Measurements from ENCODE around the gene GLIS1.

Gene GLIS1

DNA sequence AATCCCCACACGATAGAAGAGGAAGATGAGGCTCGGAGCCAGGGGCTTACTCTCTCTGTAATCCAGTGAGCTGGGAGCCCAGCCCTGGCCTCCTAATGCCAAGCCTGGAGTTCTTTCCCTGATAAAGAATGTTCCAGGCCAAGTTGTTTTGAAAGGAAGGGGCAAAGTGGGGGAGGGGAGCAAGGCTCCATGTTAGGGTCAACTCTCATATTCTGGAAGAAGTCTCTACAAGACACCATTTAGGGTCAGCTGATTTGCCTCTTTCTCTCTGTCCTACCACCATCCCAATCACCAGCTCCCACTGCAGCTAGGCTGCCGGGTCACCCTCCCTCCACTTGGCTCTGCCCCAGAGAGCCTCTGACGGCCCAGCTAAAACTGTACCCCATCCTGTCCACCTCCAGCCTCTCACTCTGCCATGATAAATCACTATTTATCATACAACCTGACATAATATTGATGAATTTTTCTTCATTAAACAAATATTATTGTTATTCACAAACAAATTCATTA, 95.0 kb downstream of the GLIS1 start:
- no peak overlapping the region for H3K4me3 ChIP-seq (ENCODE audit: insufficient read depth, low read length, poor library complexity, severe bottlenecking)
- H3K27ac ChIP-seq (ENCODE audit: low read depth, low read length) = no peak overlapping the region
- no peaks in the 10 kb centered on the region for H3K9me2 ChIP-seq (replicated peaks; ENCODE audit: insufficient read depth, low read length)
- TF ChIP-seq EZH2phosphoT487 (conservative IDR thresholded peaks at IDR 0.05; ENCODE audit: low read length) (no peak), CTCF (IDR thresholded peaks at IDR 0.05; ENCODE audit: insufficient read depth, low read length, poor library complexity, severe bottlenecking) (no peak)
- no peak overlapping the region for H3K4me2 ChIP-seq (ENCODE audit: low read depth, low read length, poor library complexity, severe bottlenecking)
- no peaks in the 10 kb centered on the region for H3K36me3 ChIP-seq (ENCODE audit: low read length)
- no peaks in the 10 kb centered on the region for H3K9me3 ChIP-seq (ENCODE audit: insufficient read depth, low read length)
- no peak overlapping the region for H2AFZ ChIP-seq (ENCODE audit: low read depth, low read length, severe bottlenecking)
- H3F3A ChIP-seq (ENCODE audit: insufficient read depth) = no peaks in the 10 kb centered on the region
- no peak overlapping the region for H3K9ac ChIP-seq (ENCODE audit: low read length)
- no peaks in the 10 kb centered on the region for H4K20me1 ChIP-seq (ENCODE audit: low read depth, low read length)
- H3K79me2 ChIP-seq (ENCODE audit: insufficient read depth, low read length) = no peaks in the 10 kb centered on the region
- H3K27me3 ChIP-seq (ENCODE audit: low read length) = no peaks in the 10 kb centered on the region

- no peaks in the 10 kb centered on the region for H3K9me2 ChIP-seq (replicated peaks; ENCODE audit: insufficient read depth, low read length)
- no peaks in the 10 kb centered on the region for H3K9me3 ChIP-seq (ENCODE audit: insufficient read depth, low read length)
- no peak overlapping the region for H3K9ac ChIP-seq (ENCODE audit: low read length)
- no peak overlapping the region for H3K4me2 ChIP-seq (ENCODE audit: low read depth, low read length, poor library complexity, severe bottlenecking)
- H2AFZ ChIP-seq (ENCODE audit: low read depth, low read length, severe bottlenecking) = no peak overlapping the region
- H3F3A ChIP-seq (ENCODE audit: insufficient read depth) = no peaks in the 10 kb centered on the region
- TF ChIP-seq CTCF (IDR thresholded peaks at IDR 0.05; ENCODE audit: insufficient read depth, low read length, poor library complexity, severe bottlenecking) = no peak
- TF ChIP-seq EZH2phosphoT487 (conservative IDR thresholded peaks at IDR 0.05; ENCODE audit: low read length) = no peak
- H3K4me3 ChIP-seq (ENCODE audit: insufficient read depth, low read length, poor library complexity, severe bottlenecking) = no peak overlapping the region
- H3K79me2 ChIP-seq (ENCODE audit: insufficient read depth, low read length) = no peaks in the 10 kb centered on the region
- no peak overlapping the region for H3K27ac ChIP-seq (ENCODE audit: low read depth, low read length)
- H4K20me1 ChIP-seq (ENCODE audit: low read depth, low read length) = no peaks in the 10 kb centered on the region
- no peaks in the 10 kb centered on the region for H3K36me3 ChIP-seq (ENCODE audit: low read length)
- H3K27me3 ChIP-seq (ENCODE audit: low read length) = no peaks in the 10 kb centered on the region
Measured at GRCh38 chr1:53643041-53643880, 95.7 kb downstream of the GLIS1 start.

GRCh38 chr1:53642607-53643006, 96.4 kb downstream of the GLIS1 start:
- H3K9me3 ChIP-seq (ENCODE audit: insufficient read depth, low read length) = no peaks in the 10 kb centered on the region
- H3K36me3 ChIP-seq (ENCODE audit: low read length) = no peaks in the 10 kb centered on the region
- no peak for TF ChIP-seq EZH2phosphoT487 (conservative IDR thresholded peaks at IDR 0.05; ENCODE audit: low read length)
- no peak for TF ChIP-seq CTCF (IDR thresholded peaks at IDR 0.05; ENCODE audit: insufficient read depth, low read length, poor library complexity, severe bottlenecking)
- no peaks in the 10 kb centered on the region for H3K27me3 ChIP-seq (ENCODE audit: low read length)
- H3K4me2 ChIP-seq (ENCODE audit: low read depth, low read length, poor library complexity, severe bottlenecking) = no peak overlapping the region
- no peak overlapping the region for H2AFZ ChIP-seq (ENCODE audit: low read depth, low read length, severe bottlenecking)
- H3K4me3 ChIP-seq (ENCODE audit: insufficient read depth, low read length, poor library complexity, severe bottlenecking) = no peak overlapping the region
- no peaks in the 10 kb centered on the region for H3F3A ChIP-seq (ENCODE audit: insufficient read depth)
- no peak overlapping the region for H3K9ac ChIP-seq (ENCODE audit: low read length)
- no peaks in the 10 kb centered on the region for H3K9me2 ChIP-seq (replicated peaks; ENCODE audit: insufficient read depth, low read length)
- H3K27ac ChIP-seq (ENCODE audit: low read depth, low read length) = no peak overlapping the region
- no peaks in the 10 kb centered on the region for H3K79me2 ChIP-seq (ENCODE audit: insufficient read depth, low read length)
- H4K20me1 ChIP-seq (ENCODE audit: low read depth, low read length) = no peaks in the 10 kb centered on the region
